GM12878 (cell line): ENCODE data around the gene PPP2R5D. TPM values are rescaled to one million over a fixed set of nuclear protein-coding genes. Genes with fewer than 3 reads are reported as not detected.

Experiments
- CEBPB ChIP-seq, 2 experiments: fragments of 150-350 bp in 1 of 2; IDR thresholded peaks; 2 replicates each; pipeline ENCODE4 v1.6.1; 2012 to 2014; ENCODE audit warnings: low read depth in 2 of 2, low read length in 2 of 2, borderline replicate concordance in 1 of 2, inconsistent platforms in 1 of 2
- EGR1 ChIP-seq, 2 experiments: IDR thresholded peaks; 1 replicate in 1 of 2; 2 replicates in 1 of 2; pipeline ENCODE4 v1.6.1; 2011 to 2012; ENCODE audit warnings: low read depth in 2 of 2, low read length in 2 of 2, borderline replicate concordance in 1 of 2, mild to moderate bottlenecking in 1 of 2, moderate library complexity in 1 of 2
- KDM1A ChIP-seq: fragments of 200-600 bp; sonication (generic); IDR thresholded peaks from 2 replicates; pipeline ENCODE4 v1.6.1; 2016; ENCODE audit warnings: borderline replicate concordance
- MTA2 ChIP-seq: fragments of 450-650 bp; IDR thresholded peaks from 2 replicates; pipeline ENCODE4 v1.6.1; 2016; ENCODE audit warnings: low read depth, mild to moderate bottlenecking, moderate library complexity
- MYC ChIP-seq: IDR thresholded peaks from 2 replicates; pipeline ENCODE4 v1.6.1; 2011; ENCODE audit warnings: mild to moderate bottlenecking, low read length, moderate library complexity, inconsistent platforms; ENCODE audit not compliant: insufficient read depth, insufficient replicate concordance, insufficient read length, severe bottlenecking
- YBX1 ChIP-seq: fragments of 450-650 bp; IDR thresholded peaks from 2 replicates; pipeline ENCODE4 v1.6.1; 2016; ENCODE audit warnings: antibody characterized with exemption
- polyA plus RNA-seq, 11 experiments: library from polyadenylated mRNA; depleted of rRNA in 4 of 11; unstranded in 6 of 11; stranded (reverse) in 5 of 11; fragments of >200 nt; fragmentation: Nextera tagmentation in 4 of 11; fragmentation: Illumina TruSeq in 1 of 11; extraction: Ambion mirVana in 4 of 11; extraction: Trizol in 1 of 11; gene quantifications; 1 replicate in 1 of 11; 2 replicates in 10 of 11; pipeline versions ENCODE4 v1.2.1 to v1.2.3, GENCODE V29; 2011 to 2016; ENCODE audit warnings: inconsistent platforms in 2 of 11, missing spikeins in 2 of 11, low read depth in 1 of 11
- total RNA-seq, 4 experiments: library from RNA; depleted of rRNA in 3 of 4; stranded (reverse); fragments of >200 nt in 3 of 4; fragmentation: Illumina TruSeq in 1 of 4; extraction: Trizol in 1 of 4; gene quantifications; 2 replicates each; pipeline versions ENCODE4 v1.2.1 to v1.2.3, GENCODE V29; 2013 to 2021
- TF ChIP-seq, protein P1 (sequence below): fragments of 450-650 bp; conservative IDR thresholded peaks from 2 replicates; pipeline ENCODE4 v1.6.1; 2017; ENCODE audit warnings: mild to moderate bottlenecking, moderate library complexity
- TF ChIP-seq, protein P2 (sequence below): fragments of 450-650 bp; formaldehyde crosslinking; IDR thresholded peaks from 2 replicates; pipeline ENCODE4 v1.4.0; 2022; ENCODE audit warnings: mild to moderate bottlenecking, moderate library complexity
- TF ChIP-seq, protein P3 (sequence below): fragments of 450-650 bp; formaldehyde crosslinking; IDR thresholded peaks from 2 replicates; pipeline ENCODE4 v1.5.0; 2022; ENCODE audit warnings: mild to moderate bottlenecking, missing genetic modification characterization

Gene PPP2R5D
- total and polyA plus RNA-seq, 10 of the 15 experiments (the other 5 are each of a cell fraction or from before 2014, with no cell fraction given): 1.5 to 59.0 (median 32.0) TPM

DNA sequence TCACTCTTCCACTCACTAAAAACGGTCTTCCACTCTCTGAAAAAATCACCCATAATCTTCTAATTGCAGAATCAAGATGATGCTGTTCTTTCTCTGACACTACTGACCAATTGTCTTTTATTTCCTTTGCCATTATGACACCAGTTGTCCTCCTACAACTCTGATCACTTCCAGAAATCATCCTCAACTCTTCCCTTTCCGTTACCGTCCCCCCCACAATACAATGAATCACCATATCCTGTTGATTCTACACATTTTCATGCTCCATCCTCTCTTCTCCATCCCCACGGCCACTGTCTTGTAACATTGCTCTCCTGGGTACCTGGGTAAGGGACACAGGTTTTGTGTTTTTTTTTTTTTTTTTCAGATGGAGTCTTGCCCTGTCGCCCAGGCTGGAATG, 2.5 kb upstream of the PPP2R5D start (continued):
- no peak for TF ChIP-seq MYC
- TF ChIP-seq MTA2: no peak
- no peak for TF ChIP-seq KDM1A
- TF ChIP-seq, protein P1, sequence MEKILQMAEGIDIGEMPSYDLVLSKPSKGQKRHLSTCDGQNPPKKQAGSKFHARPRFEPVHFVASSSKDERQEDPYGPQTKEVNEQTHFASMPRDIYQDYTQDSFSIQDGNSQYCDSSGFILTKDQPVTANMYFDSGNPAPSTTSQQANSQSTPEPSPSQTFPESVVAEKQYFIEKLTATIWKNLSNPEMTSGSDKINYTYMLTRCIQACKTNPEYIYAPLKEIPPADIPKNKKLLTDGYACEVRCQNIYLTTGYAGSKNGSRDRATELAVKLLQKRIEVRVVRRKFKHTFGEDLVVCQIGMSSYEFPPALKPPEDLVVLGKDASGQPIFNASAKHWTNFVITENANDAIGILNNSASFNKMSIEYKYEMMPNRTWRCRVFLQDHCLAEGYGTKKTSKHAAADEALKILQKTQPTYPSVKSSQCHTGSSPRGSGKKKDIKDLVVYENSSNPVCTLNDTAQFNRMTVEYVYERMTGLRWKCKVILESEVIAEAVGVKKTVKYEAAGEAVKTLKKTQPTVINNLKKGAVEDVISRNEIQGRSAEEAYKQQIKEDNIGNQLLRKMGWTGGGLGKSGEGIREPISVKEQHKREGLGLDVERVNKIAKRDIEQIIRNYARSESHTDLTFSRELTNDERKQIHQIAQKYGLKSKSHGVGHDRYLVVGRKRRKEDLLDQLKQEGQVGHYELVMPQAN: no peak
- TF ChIP-seq, protein P2, sequence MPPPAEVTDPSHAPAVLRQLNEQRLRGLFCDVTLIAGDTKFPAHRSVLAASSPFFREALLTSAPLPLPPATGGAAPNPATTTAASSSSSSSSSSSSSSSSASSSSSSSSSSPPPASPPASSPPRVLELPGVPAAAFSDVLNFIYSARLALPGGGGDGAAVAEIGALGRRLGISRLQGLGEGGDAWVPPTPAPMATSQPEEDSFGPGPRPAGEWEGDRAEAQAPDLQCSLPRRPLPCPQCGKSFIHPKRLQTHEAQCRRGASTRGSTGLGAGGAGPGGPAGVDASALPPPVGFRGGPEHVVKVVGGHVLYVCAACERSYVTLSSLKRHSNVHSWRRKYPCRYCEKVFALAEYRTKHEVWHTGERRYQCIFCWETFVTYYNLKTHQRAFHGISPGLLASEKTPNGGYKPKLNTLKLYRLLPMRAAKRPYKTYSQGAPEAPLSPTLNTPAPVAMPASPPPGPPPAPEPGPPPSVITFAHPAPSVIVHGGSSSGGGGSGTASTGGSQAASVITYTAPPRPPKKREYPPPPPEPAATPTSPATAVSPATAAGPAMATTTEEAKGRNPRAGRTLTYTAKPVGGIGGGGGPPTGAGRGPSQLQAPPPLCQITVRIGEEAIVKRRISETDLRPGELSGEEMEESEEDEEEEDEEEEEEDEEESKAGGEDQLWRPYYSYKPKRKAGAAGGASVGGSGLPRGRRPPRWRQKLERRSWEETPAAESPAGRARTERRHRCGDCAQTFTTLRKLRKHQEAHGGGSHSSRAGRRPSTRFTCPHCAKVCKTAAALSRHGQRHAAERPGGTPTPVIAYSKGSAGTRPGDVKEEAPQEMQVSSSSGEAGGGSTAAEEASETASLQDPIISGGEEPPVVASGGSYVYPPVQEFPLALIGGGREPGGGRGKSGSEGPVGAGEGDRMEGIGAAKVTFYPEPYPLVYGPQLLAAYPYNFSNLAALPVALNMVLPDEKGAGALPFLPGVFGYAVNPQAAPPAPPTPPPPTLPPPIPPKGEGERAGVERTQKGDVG (CRISPR knock-in tag): no peak
- TF ChIP-seq CEBPB (IDR thresholded peaks at IDR 0.05; ENCODE audit: borderline replicate concordance in 1 of 2, low read depth in 2 of 2, low read length in 2 of 2): no peak
- TF ChIP-seq YBX1: no peak
- TF ChIP-seq, protein P3, sequence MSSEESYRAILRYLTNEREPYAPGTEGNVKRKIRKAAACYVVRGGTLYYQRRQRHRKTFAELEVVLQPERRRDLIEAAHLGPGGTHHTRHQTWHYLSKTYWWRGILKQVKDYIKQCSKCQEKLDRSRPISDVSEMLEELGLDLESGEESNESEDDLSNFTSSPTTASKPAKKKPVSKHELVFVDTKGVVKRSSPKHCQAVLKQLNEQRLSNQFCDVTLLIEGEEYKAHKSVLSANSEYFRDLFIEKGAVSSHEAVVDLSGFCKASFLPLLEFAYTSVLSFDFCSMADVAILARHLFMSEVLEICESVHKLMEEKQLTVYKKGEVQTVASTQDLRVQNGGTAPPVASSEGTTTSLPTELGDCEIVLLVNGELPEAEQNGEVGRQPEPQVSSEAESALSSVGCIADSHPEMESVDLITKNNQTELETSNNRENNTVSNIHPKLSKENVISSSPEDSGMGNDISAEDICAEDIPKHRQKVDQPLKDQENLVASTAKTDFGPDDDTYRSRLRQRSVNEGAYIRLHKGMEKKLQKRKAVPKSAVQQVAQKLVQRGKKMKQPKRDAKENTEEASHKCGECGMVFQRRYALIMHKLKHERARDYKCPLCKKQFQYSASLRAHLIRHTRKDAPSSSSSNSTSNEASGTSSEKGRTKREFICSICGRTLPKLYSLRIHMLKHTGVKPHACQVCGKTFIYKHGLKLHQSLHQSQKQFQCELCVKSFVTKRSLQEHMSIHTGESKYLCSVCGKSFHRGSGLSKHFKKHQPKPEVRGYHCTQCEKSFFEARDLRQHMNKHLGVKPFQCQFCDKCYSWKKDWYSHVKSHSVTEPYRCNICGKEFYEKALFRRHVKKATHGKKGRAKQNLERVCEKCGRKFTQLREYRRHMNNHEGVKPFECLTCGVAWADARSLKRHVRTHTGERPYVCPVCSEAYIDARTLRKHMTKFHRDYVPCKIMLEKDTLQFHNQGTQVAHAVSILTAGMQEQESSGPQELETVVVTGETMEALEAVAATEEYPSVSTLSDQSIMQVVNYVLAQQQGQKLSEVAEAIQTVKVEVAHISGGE (CRISPR knock-in tag): no peak
- no peak for TF ChIP-seq EGR1 (IDR thresholded peaks at IDR 0.05; ENCODE audit: borderline replicate concordance in 1 of 2, low read depth in 2 of 2, low read length in 2 of 2)
